HG03378 (cell line): ENCODE measurements around the gene DUSP10.
A peak's percentile ranks its signal among the peaks of the same experiment; 100 is the strongest.

Source experiments
- ATAC-seq: cut with Tn5 transposase; IDR thresholded peaks from one replicate; pipeline ENCODE4 v1.9.1; 2021; ENCODE audit warnings: mild to moderate bottlenecking, moderate library complexity; ENCODE audit not compliant: unreplicated experiment

The DUSP10 gene

GRCh38 chr1:221766210-221766609 lies 24.3 kb upstream of the DUSP10 start:
- ATAC-seq, result no peak

GRCh38 chr1:221765527-221765926 lies 23.6 kb upstream of the DUSP10 start:
- ATAC-seq, result no peak

- ATAC-seq, result no peak
Observed at GRCh38 chr1:221762121-221762520, 20.2 kb upstream of the DUSP10 start.

GRCh38 chr1:221761354-221762002 lies 19.6 kb upstream of the DUSP10 start:
- peak; percentile 71 for ATAC-seq

GRCh38 chr1:221760911-221761310 lies 19.0 kb upstream of the DUSP10 start:
- ATAC-seq, result peak; percentile 1

- ATAC-seq, result no peak
Observed at GRCh38 chr1:221759436-221759835, 17.5 kb upstream of the DUSP10 start.

- no peak for ATAC-seq
Observed at GRCh38 chr1:221758455-221758854, 16.6 kb upstream of the DUSP10 start.

GRCh38 chr1:221756830-221757551 lies 15.1 kb upstream of the DUSP10 start:
- no peak for ATAC-seq

- ATAC-seq, result peak; percentile 23
Observed at GRCh38 chr1:221753828-221754188, 11.9 kb upstream of the DUSP10 start.

- no peak for ATAC-seq
Observed at GRCh38 chr1:221751226-221751887, 9.5 kb upstream of the DUSP10 start.

- no peak for ATAC-seq
Observed at GRCh38 chr1:221748981-221749380, 7.1 kb upstream of the DUSP10 start.

- no peak for ATAC-seq
Observed at GRCh38 chr1:221747839-221748238, 6.0 kb upstream of the DUSP10 start.

GRCh38 chr1:221743416-221744208 lies 1.7 kb upstream of the DUSP10 start:
- ATAC-seq, result peak; percentile 40

GRCh38 chr1:221742555-221743415 lies 896 bp upstream of the DUSP10 start:
- ATAC-seq, result peak; percentile 21

- ATAC-seq, result no peak
Observed at GRCh38 chr1:221740993-221741702, 741 bp downstream of the DUSP10 start.

- ATAC-seq, result no peak
Observed at GRCh38 chr1:221740369-221740992, 1.4 kb downstream of the DUSP10 start.

GRCh38 chr1:221739677-221740025 lies 2.2 kb downstream of the DUSP10 start:
- no peak for ATAC-seq

GRCh38 chr1:221739018-221739676 lies 2.7 kb downstream of the DUSP10 start:
- no peak for ATAC-seq

- no peak for ATAC-seq
Observed at GRCh38 chr1:221736714-221737113, 5.2 kb downstream of the DUSP10 start.
